Activated B cell treated with CpG ODN at 0.5 μM for 24 hours (primary cell): ENCODE results near the gene IDNK. TPM values are rescaled to one million over a fixed set of nuclear protein-coding genes. Genes with fewer than 3 reads are reported as not detected.

Source experiments
- ATAC-seq: fragments of 200-7000 bp; cut with Tn5 transposase; one replicate; pipeline ENCODE4 v1.10.0; 2021; ENCODE audit warnings: low read depth, mild to moderate bottlenecking, moderate library complexity
- CTCF ChIA-PET: fragments of 350-600 bp; sonication (Branson Sonifier 250); formaldehyde crosslinking; loops from one replicate; lab custom pipeline; 2021; ENCODE audit warnings: antibody characterized with exemption; lab: Charles Lee
- POLR2A ChIA-PET: fragments of 350-600 bp; sonication (Branson Sonifier 250); formaldehyde crosslinking; loops from one replicate; lab custom pipeline; 2021; ENCODE audit warnings: antibody characterized with exemption; lab: Charles Lee
- DNase-seq: peaks from one replicate; pipeline ENCODE4 v3.0.0; 2022
- H3K27ac Mint-ChIP-seq: one replicate; pipeline ENCODE4 v1.8.0; 2020; ENCODE audit warnings: mixed read lengths
- H3K27me3 Mint-ChIP-seq: one replicate; pipeline ENCODE4 v1.8.0; 2021; ENCODE audit warnings: mixed read lengths
- H3K36me3 Mint-ChIP-seq: one replicate; pipeline ENCODE4 v1.8.0; 2021; ENCODE audit warnings: low read depth, mixed read lengths
- H3K4me1 Mint-ChIP-seq: one replicate; pipeline ENCODE4 v1.8.0; 2021; ENCODE audit warnings: mixed read lengths
- H3K4me3 Mint-ChIP-seq: one replicate; pipeline ENCODE4 v1.8.0; 2020; ENCODE audit warnings: mild to moderate bottlenecking, mixed read lengths
- H3K9me3 Mint-ChIP-seq: one replicate; pipeline ENCODE4 v1.8.0; 2020; ENCODE audit warnings: mixed read lengths
- CTCF ChIP-seq: fragments of 200-600 bp; IDR thresholded peaks from one replicate; pipeline ENCODE4 v1.8.0; 2022; ENCODE audit warnings: antibody characterized with exemption, mild to moderate bottlenecking
- intact Hi-C: fragments of 100-400 bp; cut with micrococcal nuclease; formaldehyde crosslinking; loops from one replicate; pipeline ENCODE4 v1.15.1; 2024
- total RNA-seq: library from RNA; stranded (reverse); gene quantifications from 2 replicates; pipeline ENCODE4 v1.2.3, GENCODE V29; 2022

IDNK gene
- total RNA-seq, 1 donor from 2014 or later: 7.9 TPM

- Mint-ChIP-seq H3K36me3 (peaks cover 8% of the 10 kb centered on the region), H3K4me3 (no peak overlapping the region), H3K27me3 (no peaks in the 10 kb centered on the region), H3K4me1 (no peaks in the 10 kb centered on the region), H3K9me3 (no peaks in the 10 kb centered on the region), H3K27ac (no peak overlapping the region)
- ATAC-seq: no peak
- POLR2A ChIA-PET: no interaction called here
- intact Hi-C loops: no loop called here
- DNase-seq: no peak
- TF ChIP-seq CTCF: no peak
- CTCF ChIA-PET: interaction anchor here (2.4 kb wide), 1 partner anchor 22 kb away, joined by 6 read pairs; no protein-coding TSS in a partner anchor
Observed at GRCh38 chr9:83642793-83643192, 19.9 kb downstream of the IDNK start.

GRCh38 chr9:83646500-83647239 lies 23.7 kb downstream of the IDNK start:
- DNase-seq: no peak
- CTCF ChIA-PET: interaction anchor here (6.2 kb wide), 1 partner anchor 26 kb away, joined by 34 read pairs; no protein-coding TSS in a partner anchor
- peaks cover 25% of the 10 kb centered on the region for H3K36me3 Mint-ChIP-seq
- no peak overlapping the region for H3K27ac Mint-ChIP-seq
- H3K4me3 Mint-ChIP-seq: no peak overlapping the region
- intact Hi-C loops: no loop called here
- ATAC-seq: no peak
- peaks cover 6% of the 10 kb centered on the region for H3K4me1 Mint-ChIP-seq
- no peaks in the 10 kb centered on the region for H3K9me3 Mint-ChIP-seq
- POLR2A ChIA-PET: no interaction called here
- TF ChIP-seq CTCF: no peak
- no peaks in the 10 kb centered on the region for H3K27me3 Mint-ChIP-seq

GRCh38 chr9:83649080-83649479 lies 26.1 kb downstream of the IDNK start:
- H3K9me3 Mint-ChIP-seq: peaks cover 4% of the 10 kb centered on the region
- peaks cover 42% of the 10 kb centered on the region for H3K36me3 Mint-ChIP-seq
- H3K4me3 Mint-ChIP-seq: no peak overlapping the region
- ChIA-PET CTCF (interaction anchor here (0.7 to 6.2 kb wide), 7 partner anchors 12 to 263 kb away, joined by 3 to 34 read pairs (median 3); no protein-coding TSS in a partner anchor), POLR2A (interaction anchor here (1.2 kb wide), 1 partner anchor 59 kb away, joined by 4 read pairs; the partner anchor contains the start of gene UBQLN1)
- H3K27me3 Mint-ChIP-seq: no peaks in the 10 kb centered on the region
- DNase-seq (peak; percentile 61), ATAC-seq (peak; percentile 89)
- intact Hi-C loops: loop anchor here (1.0 to 2.0 kb wide), 3 partner anchors 26 to 66 kb away; partner anchors contain the start of gene IDNK
- H3K27ac Mint-ChIP-seq: no peak overlapping the region
- peaks cover 6% of the 10 kb centered on the region for H3K4me1 Mint-ChIP-seq
- TF ChIP-seq CTCF: no peak

GRCh38 chr9:83649515-83649914 lies 26.6 kb downstream of the IDNK start:
- Mint-ChIP-seq H3K27ac (no peak overlapping the region), H3K9me3 (peaks cover 4% of the 10 kb centered on the region), H3K4me3 (no peak overlapping the region), H3K4me1 (peaks cover 6% of the 10 kb centered on the region), H3K27me3 (no peaks in the 10 kb centered on the region), H3K36me3 (peaks cover 46% of the 10 kb centered on the region)
- ATAC-seq: no peak
- TF ChIP-seq CTCF: no peak
- intact Hi-C loops: loop anchor here (1.0 to 2.0 kb wide), 3 partner anchors 26 to 66 kb away; partner anchors contain the start of gene IDNK
- POLR2A ChIA-PET: interaction anchor here (1.2 kb wide), 1 partner anchor 59 kb away, joined by 4 read pairs; the partner anchor contains the start of gene UBQLN1
- DNase-seq: no peak
- CTCF ChIA-PET: interaction anchor here (1.3 to 6.2 kb wide), 4 partner anchors 18 to 262 kb away, joined by 3 to 34 read pairs (median 7); no protein-coding TSS in a partner anchor

GRCh38 chr9:83651558-83651957 lies 28.6 kb downstream of the IDNK start:
- peaks cover 54% of the 10 kb centered on the region for H3K36me3 Mint-ChIP-seq
- no peaks in the 10 kb centered on the region for H3K27me3 Mint-ChIP-seq
- CTCF ChIA-PET: no interaction called here

More at GRCh38 chr9:83651558-83651957, 28.6 kb downstream of the IDNK start:
- ATAC-seq (no peak), DNase-seq (no peak)
- Mint-ChIP-seq H3K9me3 (peaks cover 4% of the 10 kb centered on the region), H3K27ac (no peak overlapping the region), H3K4me1 (peaks cover 14% of the 10 kb centered on the region), H3K4me3 (no peak overlapping the region)
- TF ChIP-seq CTCF: no peak
- POLR2A ChIA-PET: interaction anchor here (1.0 kb wide), 1 partner anchor 57 kb away, joined by 10 read pairs; the partner anchor contains the start of gene UBQLN1
- intact Hi-C loops: no loop called here
